Measurements from ENCODE around the gene MGAT5B. TPM values are rescaled to one million over a fixed set of nuclear protein-coding genes. Genes with fewer than 3 reads are reported as not detected.

Gene MGAT5B
- total and polyA plus RNA-seq, 2 experiments from 2014 or later, result 0.11 to 0.16 TPM

DNA sequence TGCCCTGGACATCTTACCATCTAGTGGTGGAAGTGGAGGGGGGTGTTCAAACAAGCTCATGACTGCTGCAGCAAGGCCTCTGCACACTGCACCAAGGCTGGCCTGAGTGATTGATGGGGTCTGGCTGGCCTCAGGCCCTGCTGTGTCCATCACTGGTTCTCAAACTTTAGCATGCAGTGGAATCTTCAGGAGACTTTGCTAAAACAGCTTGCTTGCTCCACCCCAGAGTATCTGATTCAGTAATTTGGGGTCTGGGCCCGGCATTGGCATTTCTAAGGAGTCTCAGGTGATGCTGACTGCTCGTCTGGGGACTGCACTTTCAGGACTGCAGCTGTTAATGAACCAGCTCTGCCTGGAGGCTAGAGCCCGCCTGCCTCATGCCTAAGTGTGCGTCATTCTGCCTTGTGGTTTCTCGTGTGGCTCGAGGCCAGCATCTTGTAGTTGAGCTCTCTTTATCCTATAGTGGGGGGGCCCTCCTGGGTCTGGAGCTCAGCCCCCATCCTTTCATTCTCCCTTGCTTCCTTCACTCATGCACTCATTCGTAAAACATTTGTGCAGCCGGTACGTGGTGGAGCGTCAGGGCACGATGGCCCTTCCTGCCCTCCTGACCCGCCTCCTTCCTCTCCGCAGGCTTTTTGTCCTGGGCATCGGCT is 4.1 kb downstream of the MGAT5B start:
- Histone ChIP-seq H2AFZ (no peak overlapping the region), H3K4me1 (ENCODE audit: insufficient read depth) (peaks cover 28% of the 10 kb centered on the region), H3K79me2 (ENCODE audit: insufficient read depth) (no peaks in the 10 kb centered on the region), H3K9ac (no peak overlapping the region), H4K20me1 (ENCODE audit: insufficient read depth) (no peaks in the 10 kb centered on the region), H3K27ac (no peak overlapping the region), H3K4me2 (ENCODE audit: unreplicated experiment) (peak overlapping the region; percentile 41), H3K36me3 (ENCODE audit: low read depth) (no peaks in the 10 kb centered on the region), H3F3A (ENCODE audit: insufficient read depth) (no peaks in the 10 kb centered on the region; the same call in 1 of the 2 replicates), H3K4me3 (no peak overlapping the region), H3K27me3 (replicated peaks; ENCODE audit: insufficient read depth) (peaks cover 26% of the 10 kb centered on the region), H3K9me3 (ENCODE audit: low read depth) (no peaks in the 10 kb centered on the region), H3K9me2 (ENCODE audit: insufficient read depth) (no peaks in the 10 kb centered on the region)
- peak; percentile 96 for DNase-seq
- TF ChIP-seq EZH2phosphoT487 (IDR thresholded peaks at IDR 0.05; ENCODE audit: insufficient read depth, low read depth) (no peak), EZH2 (IDR thresholded peaks at IDR 0.05; ENCODE audit: insufficient read depth, poor library complexity, severe bottlenecking) (no peak)
- 42 to 44% methylated on average over 14 of the region's 14 CpGs for WGBS, 2 experiments (ENCODE audit: low coverage in 1 of 2, low lambda C conversion rate in 2 of 2, missing lambda C conversion rate in 2 of 2)
- in situ Hi-C loops (cut with MboI), result no loop called here

DNA sequence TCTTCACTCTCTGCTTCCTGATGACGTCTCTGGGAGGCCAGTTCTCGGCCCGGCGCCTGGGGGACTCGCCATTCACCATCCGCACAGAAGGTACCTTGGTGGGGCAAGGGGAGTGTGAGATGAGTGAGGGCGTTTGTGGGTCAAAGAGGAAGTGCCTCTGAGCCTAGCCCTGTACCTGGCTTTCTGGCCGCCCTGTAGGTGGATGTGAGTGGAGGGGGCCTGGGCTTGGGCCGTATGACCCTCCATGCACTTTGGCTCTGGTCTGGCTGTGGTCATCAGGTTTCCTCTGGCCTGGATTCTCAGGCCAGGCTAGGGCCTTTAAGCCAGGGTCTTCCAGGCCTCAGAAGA is 4.6 kb downstream of the MGAT5B start:
- Histone ChIP-seq H3K4me2 (ENCODE audit: unreplicated experiment) (peak overlapping the region; percentile 41), H3K4me1 (ENCODE audit: insufficient read depth) (peaks cover 23% of the 10 kb centered on the region), H3F3A (ENCODE audit: insufficient read depth) (no peaks in the 10 kb centered on the region; the same call in 1 of the 2 replicates), H3K9me3 (ENCODE audit: low read depth) (no peaks in the 10 kb centered on the region), H3K4me3 (no peak overlapping the region), H4K20me1 (ENCODE audit: insufficient read depth) (no peaks in the 10 kb centered on the region), H3K9me2 (ENCODE audit: insufficient read depth) (no peaks in the 10 kb centered on the region), H3K27me3 (replicated peaks; ENCODE audit: insufficient read depth) (peaks cover 26% of the 10 kb centered on the region), H3K9ac (no peak overlapping the region), H3K36me3 (ENCODE audit: low read depth) (no peaks in the 10 kb centered on the region), H3K79me2 (ENCODE audit: insufficient read depth) (no peaks in the 10 kb centered on the region), H2AFZ (no peak overlapping the region), H3K27ac (no peak overlapping the region)
- WGBS, 2 experiments (ENCODE audit: low coverage in 1 of 2, low lambda C conversion rate in 2 of 2, missing lambda C conversion rate in 2 of 2), result 93 to 96% methylated on average over 9 of the region's 9 CpGs
- no peak for DNase-seq
- in situ Hi-C loops (cut with MboI), result no loop called here
- no peak for TF ChIP-seq EZH2 (IDR thresholded peaks at IDR 0.05; ENCODE audit: insufficient read depth, poor library complexity, severe bottlenecking)
- no peak for TF ChIP-seq EZH2phosphoT487 (IDR thresholded peaks at IDR 0.05; ENCODE audit: insufficient read depth, low read depth)

DNA sequence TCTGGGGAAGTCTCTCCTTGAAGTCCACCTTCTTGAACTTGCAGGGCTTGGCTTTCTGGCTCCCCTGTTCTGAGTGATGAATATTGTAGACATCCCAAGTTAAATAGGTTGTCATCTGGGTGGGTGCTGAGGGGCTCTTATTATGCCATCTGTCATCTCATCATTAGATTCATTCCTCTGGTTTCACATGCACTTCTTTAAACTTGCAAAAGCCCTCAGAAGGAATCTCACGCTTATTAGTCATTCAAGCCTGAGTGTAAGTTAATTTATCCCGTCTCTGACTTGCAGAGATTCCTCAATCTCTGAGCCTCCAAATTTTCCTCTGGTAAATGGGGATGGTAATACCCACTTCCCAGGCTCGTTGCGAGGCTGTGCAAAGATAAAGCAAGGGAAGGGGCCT is 5.7 kb downstream of the MGAT5B start:
- peak; percentile 70 for DNase-seq
- Histone ChIP-seq H3K27ac (no peak overlapping the region), H2AFZ (no peak overlapping the region), H3K9me3 (ENCODE audit: low read depth) (no peaks in the 10 kb centered on the region), H3K9me2 (ENCODE audit: insufficient read depth) (no peaks in the 10 kb centered on the region), H3K4me1 (ENCODE audit: insufficient read depth) (peaks cover 21% of the 10 kb centered on the region), H3K4me3 (no peak overlapping the region), H3K27me3 (replicated peaks; ENCODE audit: insufficient read depth) (peaks cover 28% of the 10 kb centered on the region), H4K20me1 (ENCODE audit: insufficient read depth) (no peaks in the 10 kb centered on the region), H3K4me2 (ENCODE audit: unreplicated experiment) (no peak overlapping the region), H3F3A (ENCODE audit: insufficient read depth) (no peaks in the 10 kb centered on the region), H3K79me2 (ENCODE audit: insufficient read depth) (no peaks in the 10 kb centered on the region), H3K9ac (no peak overlapping the region), H3K36me3 (ENCODE audit: low read depth) (no peaks in the 10 kb centered on the region)
- in situ Hi-C loops (cut with MboI), result no loop called here
- TF ChIP-seq EZH2 (IDR thresholded peaks at IDR 0.05; ENCODE audit: insufficient read depth, poor library complexity, severe bottlenecking) (no peak), EZH2phosphoT487 (IDR thresholded peaks at IDR 0.05; ENCODE audit: insufficient read depth, low read depth) (peak; percentile 81; the same call in 1 of the 2 replicates)
- 51 to 57% methylated on average over 4 of the region's 4 CpGs for whole genome bisulfite sequencing, 2 experiments (ENCODE audit: low coverage in 1 of 2, low lambda C conversion rate in 2 of 2, missing lambda C conversion rate in 2 of 2)

DNA sequence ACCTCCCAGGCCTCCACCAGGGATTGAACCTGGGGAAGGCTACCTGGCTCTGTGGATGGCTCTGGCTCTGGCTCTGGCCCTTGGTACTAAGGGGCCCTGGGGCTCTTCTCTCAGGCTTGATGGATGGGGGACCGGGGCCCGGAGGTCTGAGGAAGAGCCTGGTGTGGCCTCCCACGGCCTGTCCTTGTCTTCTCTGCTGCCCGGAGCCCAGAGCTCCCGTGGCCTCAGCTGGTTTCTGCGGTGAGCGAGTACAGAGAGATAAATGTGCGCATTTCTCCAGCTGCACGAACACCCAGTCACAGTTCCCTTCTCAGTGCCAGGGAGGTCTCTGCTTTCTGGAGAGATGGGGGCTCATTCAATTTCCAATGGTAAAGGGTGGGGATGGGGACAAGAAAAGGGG is 9.2 kb downstream of the MGAT5B start:
- H2AFZ ChIP-seq, result no peak overlapping the region
- no peaks in the 10 kb centered on the region for H3K9me2 ChIP-seq (ENCODE audit: insufficient read depth)
- no peaks in the 10 kb centered on the region for H4K20me1 ChIP-seq (ENCODE audit: insufficient read depth)
- H3K27ac ChIP-seq, result no peak overlapping the region
- no peak for DNase-seq
- H3K9me3 ChIP-seq (ENCODE audit: low read depth), result no peaks in the 10 kb centered on the region
- H3K9ac ChIP-seq, result no peak overlapping the region
- H3K27me3 ChIP-seq (replicated peaks; ENCODE audit: insufficient read depth), result peaks cover 27% of the 10 kb centered on the region
- in situ Hi-C loops (cut with MboI), result no loop called here
- no peaks in the 10 kb centered on the region for H3K79me2 ChIP-seq (ENCODE audit: insufficient read depth)
- WGBS, 2 experiments (ENCODE audit: low coverage in 1 of 2, low lambda C conversion rate in 2 of 2, missing lambda C conversion rate in 2 of 2), result 59 to 61% methylated on average over 9 of the region's 9 CpGs
- H3K4me2 ChIP-seq (ENCODE audit: unreplicated experiment), result no peak overlapping the region
- no peaks in the 10 kb centered on the region for H3F3A ChIP-seq (ENCODE audit: insufficient read depth)
- peaks cover 17% of the 10 kb centered on the region for H3K4me1 ChIP-seq (ENCODE audit: insufficient read depth)
- no peaks in the 10 kb centered on the region for H3K36me3 ChIP-seq (ENCODE audit: low read depth)
- H3K4me3 ChIP-seq, result no peak overlapping the region
- TF ChIP-seq EZH2 (IDR thresholded peaks at IDR 0.05; ENCODE audit: insufficient read depth, poor library complexity, severe bottlenecking) (no peak), EZH2phosphoT487 (IDR thresholded peaks at IDR 0.05; ENCODE audit: insufficient read depth, low read depth) (no peak)
